Mammary epithelial cell (primary cell): ENCODE measurements around the gene ELOVL4.

Experiments used
- EZH2 ChIP-seq: IDR thresholded peaks from 2 replicates; pipeline ENCODE4 v1.6.1; 2012; ENCODE audit warnings: low read length, inconsistent platforms, borderline replicate concordance
- TF ChIP-seq, protein P1 (sequence below), 2 donors: IDR thresholded peaks in 1 of 2; conservative IDR thresholded peaks in 1 of 2; 2 replicates each; pipeline ENCODE4 v1.5.1; 2011 to 2012; ENCODE audit warnings: inconsistent platforms in 2 of 2, low read length in 2 of 2, mild to moderate bottlenecking in 2 of 2, control low read depth in 1 of 2, low read depth in 1 of 2; ENCODE audit not compliant: insufficient read depth in 1 of 2; ENCODE audit errors: extremely low read depth in 1 of 2

DNA sequence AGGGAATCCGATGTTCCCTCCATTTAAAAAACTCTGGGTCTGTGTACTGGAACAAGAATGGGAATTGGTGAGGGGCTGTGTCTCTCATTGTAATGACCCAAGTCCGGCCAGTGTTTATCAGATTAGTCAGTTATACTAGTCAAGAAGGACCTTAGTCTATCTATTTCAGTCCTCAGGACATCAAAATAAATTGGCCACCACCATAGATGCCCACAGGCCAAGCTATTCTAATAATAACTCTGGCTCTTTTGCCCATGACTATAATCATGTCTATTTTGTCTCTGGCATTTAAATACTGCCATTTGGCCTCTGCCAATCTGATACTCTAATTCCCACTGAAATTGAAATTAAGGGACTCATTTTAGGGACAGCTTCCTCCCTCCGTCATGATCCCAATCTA is 37.8 kb downstream of the ELOVL4 start:
- TF ChIP-seq, protein P1, sequence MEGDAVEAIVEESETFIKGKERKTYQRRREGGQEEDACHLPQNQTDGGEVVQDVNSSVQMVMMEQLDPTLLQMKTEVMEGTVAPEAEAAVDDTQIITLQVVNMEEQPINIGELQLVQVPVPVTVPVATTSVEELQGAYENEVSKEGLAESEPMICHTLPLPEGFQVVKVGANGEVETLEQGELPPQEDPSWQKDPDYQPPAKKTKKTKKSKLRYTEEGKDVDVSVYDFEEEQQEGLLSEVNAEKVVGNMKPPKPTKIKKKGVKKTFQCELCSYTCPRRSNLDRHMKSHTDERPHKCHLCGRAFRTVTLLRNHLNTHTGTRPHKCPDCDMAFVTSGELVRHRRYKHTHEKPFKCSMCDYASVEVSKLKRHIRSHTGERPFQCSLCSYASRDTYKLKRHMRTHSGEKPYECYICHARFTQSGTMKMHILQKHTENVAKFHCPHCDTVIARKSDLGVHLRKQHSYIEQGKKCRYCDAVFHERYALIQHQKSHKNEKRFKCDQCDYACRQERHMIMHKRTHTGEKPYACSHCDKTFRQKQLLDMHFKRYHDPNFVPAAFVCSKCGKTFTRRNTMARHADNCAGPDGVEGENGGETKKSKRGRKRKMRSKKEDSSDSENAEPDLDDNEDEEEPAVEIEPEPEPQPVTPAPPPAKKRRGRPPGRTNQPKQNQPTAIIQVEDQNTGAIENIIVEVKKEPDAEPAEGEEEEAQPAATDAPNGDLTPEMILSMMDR (conservative IDR thresholded peaks at IDR 0.05 in 1 of 2, IDR thresholded peaks at IDR 0.05 in 1 of 2; ENCODE audit: extremely low read depth in 1 of 2, insufficient read depth in 1 of 2, low read depth in 1 of 2, low read length in 2 of 2): no peak
- no peak for TF ChIP-seq EZH2
